ENCODE measurements around the gene ASIC2.

DNA sequence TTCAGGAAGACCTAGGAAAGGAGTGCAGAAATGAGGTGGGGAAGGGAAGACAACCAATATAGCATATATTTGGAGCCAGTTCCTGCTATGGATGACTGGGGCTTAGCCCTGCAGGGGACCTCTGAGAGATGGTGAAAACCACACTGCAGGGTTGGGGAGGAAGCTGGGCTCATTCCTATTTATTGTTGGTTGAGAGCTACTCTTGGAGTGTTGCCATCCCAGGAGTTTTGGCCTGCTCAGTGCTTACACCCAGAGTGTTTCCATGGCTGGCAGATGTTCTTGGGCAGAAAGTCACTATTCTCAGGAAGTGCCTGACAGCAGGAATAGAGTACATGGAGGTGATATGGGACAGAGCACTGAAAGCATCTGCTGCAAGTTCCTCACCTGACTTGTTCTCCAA, 155.7 kb downstream of the ASIC2 start:
- no peak for TF ChIP-seq CTCF (IDR thresholded peaks at IDR 0.05)
- TF ChIP-seq ZFX (IDR thresholded peaks at IDR 0.05; ENCODE audit: borderline replicate concordance), result no peak
